ENCODE measurements around the gene LMCD1. TPM values are rescaled to one million over a fixed set of nuclear protein-coding genes. Genes with fewer than 3 reads are reported as not detected.

The LMCD1 gene
- total and polyA plus RNA-seq, 2 donors (not counting 1 experiment from before 2014, with no cell fraction given) = 1.4 to 4.9 TPM

DNA sequence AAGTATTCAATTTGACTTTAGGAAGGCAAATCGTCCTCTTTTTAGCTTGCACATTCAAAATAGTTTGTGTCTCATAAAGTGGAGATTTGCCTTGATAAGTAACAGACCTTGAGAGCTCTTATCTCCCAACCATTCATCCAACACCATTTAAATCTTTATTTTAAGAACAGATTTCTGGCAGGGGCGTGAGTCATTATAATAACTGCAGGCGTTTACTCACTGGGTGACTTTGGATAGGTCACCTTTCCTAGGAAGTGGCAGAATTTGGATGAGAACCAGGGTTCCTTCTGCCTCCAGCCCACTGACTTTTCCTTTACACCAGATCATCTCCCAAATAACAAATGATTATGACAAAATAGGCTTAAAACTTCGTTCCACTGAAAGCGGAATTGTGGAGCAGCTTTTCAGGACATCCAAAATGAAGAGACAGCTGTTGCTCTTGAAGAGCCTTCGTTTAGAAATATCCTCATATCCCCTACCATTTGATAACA is 5.0 kb downstream of the LMCD1 start:
- Histone ChIP-seq H3K9me3 (ENCODE audit: control extremely low read depth in 1 of 3, control insufficient read depth in 2 of 3, insufficient read depth in 1 of 3, low read length in 2 of 3) (peaks cover 0 to 1% (median 0%) of the 10 kb centered on the region in 3 donors), H3K27me3 (replicated peaks in 1 of 4; ENCODE audit: control extremely low read depth in 1 of 4, control insufficient read depth in 3 of 4, insufficient read depth in 4 of 4, low read length in 3 of 4) (no peaks in the 10 kb centered on the region), H2AFZ (ENCODE audit: insufficient read depth, low read depth, low read length, poor library complexity, severe bottlenecking) (no peak overlapping the region), H3K79me2 (ENCODE audit: control insufficient read depth, insufficient read depth, low read length) (no peaks in the 10 kb centered on the region), H3K9ac (ENCODE audit: low read length) (no peak overlapping the region), H4K20me1 (ENCODE audit: control insufficient read depth, insufficient read depth, low read length, poor library complexity, severe bottlenecking) (no peaks in the 10 kb centered on the region), H3K4me3 (ENCODE audit: control extremely low read depth in 1 of 5, extremely low read depth in 1 of 5, insufficient read depth in 1 of 5, low read depth in 2 of 5, low read length in 4 of 5) (no peak overlapping the region), H3K4me1 (ENCODE audit: control insufficient read depth in 2 of 2, insufficient read depth in 2 of 2, low read length in 2 of 2) (peaks cover 0 to 29% of the 10 kb centered on the region in 2 donors), H3K27ac (ENCODE audit: low read length in 2 of 2) (no peak overlapping the region), H3K4me2 (replicated peaks; ENCODE audit: low read depth, low read length, poor library complexity, severe bottlenecking) (no peak overlapping the region), H3K36me3 (replicated peaks in 1 of 2; ENCODE audit: control extremely low read depth in 1 of 2, control insufficient read depth in 1 of 2, extremely low read depth in 1 of 2, insufficient read depth in 2 of 2, low read length in 1 of 2) (no peaks in the 10 kb centered on the region)
- DNase-seq (no peak), ATAC-seq (ENCODE audit: low read depth) (no peak)
- ChIA-PET CTCF (no interaction called here), POLR2A (no interaction called here)
- Mint-ChIP-seq H3K27ac (no peak overlapping the region), H3K4me1 (peaks cover 37% of the 10 kb centered on the region), H3K9me3 (ENCODE audit: insufficient read depth) (no peaks in the 10 kb centered on the region), H3K4me3 (no peak overlapping the region), H3K27me3 (no peaks in the 10 kb centered on the region)
- intact Hi-C loops (cut with micrococcal nuclease) = no loop called here
- TF ChIP-seq, protein P1, sequence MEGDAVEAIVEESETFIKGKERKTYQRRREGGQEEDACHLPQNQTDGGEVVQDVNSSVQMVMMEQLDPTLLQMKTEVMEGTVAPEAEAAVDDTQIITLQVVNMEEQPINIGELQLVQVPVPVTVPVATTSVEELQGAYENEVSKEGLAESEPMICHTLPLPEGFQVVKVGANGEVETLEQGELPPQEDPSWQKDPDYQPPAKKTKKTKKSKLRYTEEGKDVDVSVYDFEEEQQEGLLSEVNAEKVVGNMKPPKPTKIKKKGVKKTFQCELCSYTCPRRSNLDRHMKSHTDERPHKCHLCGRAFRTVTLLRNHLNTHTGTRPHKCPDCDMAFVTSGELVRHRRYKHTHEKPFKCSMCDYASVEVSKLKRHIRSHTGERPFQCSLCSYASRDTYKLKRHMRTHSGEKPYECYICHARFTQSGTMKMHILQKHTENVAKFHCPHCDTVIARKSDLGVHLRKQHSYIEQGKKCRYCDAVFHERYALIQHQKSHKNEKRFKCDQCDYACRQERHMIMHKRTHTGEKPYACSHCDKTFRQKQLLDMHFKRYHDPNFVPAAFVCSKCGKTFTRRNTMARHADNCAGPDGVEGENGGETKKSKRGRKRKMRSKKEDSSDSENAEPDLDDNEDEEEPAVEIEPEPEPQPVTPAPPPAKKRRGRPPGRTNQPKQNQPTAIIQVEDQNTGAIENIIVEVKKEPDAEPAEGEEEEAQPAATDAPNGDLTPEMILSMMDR (IDR thresholded peaks at IDR 0.05) = no peak
- no peak for TF ChIP-seq EZH2 (IDR thresholded peaks at IDR 0.05; ENCODE audit: borderline replicate concordance, insufficient read depth, low read depth, low read length, poor library complexity, severe bottlenecking)
- WGBS (ENCODE audit: insufficient coverage) = 91% methylated on average over 4 of the region's 6 CpGs

DNA sequence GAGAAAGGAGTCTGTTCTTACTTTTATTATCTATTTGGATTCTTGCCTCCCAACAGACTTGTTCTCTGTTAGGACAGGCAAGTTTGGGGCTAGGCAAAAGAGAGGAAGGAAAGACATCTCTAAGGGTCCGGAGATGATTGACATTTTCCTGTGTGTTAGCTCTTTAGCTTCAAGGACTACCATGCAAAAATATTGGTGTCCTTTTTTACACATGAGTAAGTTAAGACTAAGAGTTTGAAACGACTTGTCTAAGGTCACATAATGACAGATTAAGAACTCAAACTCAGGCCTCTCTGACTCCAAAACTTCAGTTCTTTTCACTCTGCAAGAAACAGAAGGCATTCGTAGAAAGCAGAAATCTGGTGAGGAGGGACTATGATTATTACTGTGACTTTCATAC is 5.9 kb downstream of the LMCD1 start:
- H3K9me3 ChIP-seq (ENCODE audit: control extremely low read depth in 1 of 3, control insufficient read depth in 2 of 3, insufficient read depth in 1 of 3, low read length in 2 of 3) = peaks cover 0 to 1% (median 0%) of the 10 kb centered on the region in 3 donors
- intact Hi-C loops (cut with micrococcal nuclease) = no loop called here
- Mint-ChIP-seq H3K27ac (no peak overlapping the region), H3K27me3 (no peaks in the 10 kb centered on the region), H3K4me1 (peaks cover 33% of the 10 kb centered on the region), H3K4me3 (no peak overlapping the region), H3K9me3 (ENCODE audit: insufficient read depth) (no peaks in the 10 kb centered on the region)
- no CpG with 5 or more reads among the region's 3 CpGs for WGBS (ENCODE audit: insufficient coverage)
- no peak overlapping the region for H3K27ac ChIP-seq (ENCODE audit: low read length in 2 of 2)
- no peak overlapping the region for H3K4me2 ChIP-seq (replicated peaks; ENCODE audit: low read depth, low read length, poor library complexity, severe bottlenecking)
- no peak overlapping the region for H3K9ac ChIP-seq (ENCODE audit: low read length)
- H3K79me2 ChIP-seq (ENCODE audit: control insufficient read depth, insufficient read depth, low read length) = no peaks in the 10 kb centered on the region
- CTCF ChIA-PET = no interaction called here
- no peak for DNase-seq
- POLR2A ChIA-PET = no interaction called here
- H3K4me1 ChIP-seq (ENCODE audit: control insufficient read depth in 2 of 2, insufficient read depth in 2 of 2, low read length in 2 of 2) = peaks cover 0 to 24% of the 10 kb centered on the region in 2 donors
- no peak for TF ChIP-seq EZH2 (IDR thresholded peaks at IDR 0.05; ENCODE audit: borderline replicate concordance, insufficient read depth, low read depth, low read length, poor library complexity, severe bottlenecking)
- TF ChIP-seq, protein P1 (IDR thresholded peaks at IDR 0.05) = no peak
- no peaks in the 10 kb centered on the region for H3K27me3 ChIP-seq (replicated peaks in 1 of 4; ENCODE audit: control extremely low read depth in 1 of 4, control insufficient read depth in 3 of 4, insufficient read depth in 4 of 4, low read length in 3 of 4)
- no peak for ATAC-seq (ENCODE audit: low read depth)
- H3K4me3 ChIP-seq (ENCODE audit: control extremely low read depth in 1 of 5, extremely low read depth in 1 of 5, insufficient read depth in 1 of 5, low read depth in 2 of 5, low read length in 4 of 5) = no peak overlapping the region
- H2AFZ ChIP-seq (ENCODE audit: insufficient read depth, low read depth, low read length, poor library complexity, severe bottlenecking) = no peak overlapping the region
- no peaks in the 10 kb centered on the region for H3K36me3 ChIP-seq (replicated peaks in 1 of 2; ENCODE audit: control extremely low read depth in 1 of 2, control insufficient read depth in 1 of 2, extremely low read depth in 1 of 2, insufficient read depth in 2 of 2, low read length in 1 of 2)
- no peaks in the 10 kb centered on the region for H4K20me1 ChIP-seq (ENCODE audit: control insufficient read depth, insufficient read depth, low read length, poor library complexity, severe bottlenecking)
